Esophagus muscularis mucosa (tissue), 3 donors: ENCODE data around the gene SYNGR1.

Experiments used
- POLR2AphosphoS5 ChIP-seq, 2 donors: sonication (generic); formaldehyde crosslinking; IDR thresholded peaks; one replicate each; pipeline ENCODE4 v1.6.1; 2017; ENCODE audit warnings: antibody characterized with exemption in 2 of 2
- TF ChIP-seq, protein P1 (sequence below), 3 experiments: fragments of 200-600 bp in 2 of 3; fragments of 450-650 bp in 1 of 3; sonication (generic) in 2 of 3; IDR thresholded peaks; one replicate each; pipeline ENCODE4 v1.5.1; 2017 to 2019; ENCODE audit warnings: antibody characterized with exemption in 3 of 3, mild to moderate bottlenecking in 2 of 3, moderate library complexity in 1 of 3

GRCh38 chr22:39365492-39365780, 15.6 kb downstream of the SYNGR1 start:
- TF ChIP-seq, protein P1, sequence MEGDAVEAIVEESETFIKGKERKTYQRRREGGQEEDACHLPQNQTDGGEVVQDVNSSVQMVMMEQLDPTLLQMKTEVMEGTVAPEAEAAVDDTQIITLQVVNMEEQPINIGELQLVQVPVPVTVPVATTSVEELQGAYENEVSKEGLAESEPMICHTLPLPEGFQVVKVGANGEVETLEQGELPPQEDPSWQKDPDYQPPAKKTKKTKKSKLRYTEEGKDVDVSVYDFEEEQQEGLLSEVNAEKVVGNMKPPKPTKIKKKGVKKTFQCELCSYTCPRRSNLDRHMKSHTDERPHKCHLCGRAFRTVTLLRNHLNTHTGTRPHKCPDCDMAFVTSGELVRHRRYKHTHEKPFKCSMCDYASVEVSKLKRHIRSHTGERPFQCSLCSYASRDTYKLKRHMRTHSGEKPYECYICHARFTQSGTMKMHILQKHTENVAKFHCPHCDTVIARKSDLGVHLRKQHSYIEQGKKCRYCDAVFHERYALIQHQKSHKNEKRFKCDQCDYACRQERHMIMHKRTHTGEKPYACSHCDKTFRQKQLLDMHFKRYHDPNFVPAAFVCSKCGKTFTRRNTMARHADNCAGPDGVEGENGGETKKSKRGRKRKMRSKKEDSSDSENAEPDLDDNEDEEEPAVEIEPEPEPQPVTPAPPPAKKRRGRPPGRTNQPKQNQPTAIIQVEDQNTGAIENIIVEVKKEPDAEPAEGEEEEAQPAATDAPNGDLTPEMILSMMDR (IDR thresholded peaks at IDR 0.05): no peak
- TF ChIP-seq POLR2AphosphoS5 (IDR thresholded peaks at IDR 0.05): no peak
